ENCODE results near the gene OTOG.

GRCh38 chr11:17581036-17581731 lies 34.1 kb downstream of the OTOG start:
- no peak for TF ChIP-seq CTCF (IDR thresholded peaks at IDR 0.05)
- TF ChIP-seq POLR2AphosphoS5 (IDR thresholded peaks at IDR 0.05), result no peak
